ENCODE results near the gene BRSK2. TPM values are rescaled to one million over a fixed set of nuclear protein-coding genes. Genes with fewer than 3 reads are reported as not detected.
A peak's percentile ranks its signal among the peaks of the same experiment; 100 is the strongest.
"Not testable (repeated sequence)": the region's sequence is repeated elsewhere in the genome, so short reads cannot be mapped to it uniquely, and the experiment has no call there.

The BRSK2 gene
- total RNA-seq = under 1 TPM in 2 of 3 donors, not detected in 1; 0.11 to 0.14 TPM
- not detected for total RNA-seq (2013)

DNA sequence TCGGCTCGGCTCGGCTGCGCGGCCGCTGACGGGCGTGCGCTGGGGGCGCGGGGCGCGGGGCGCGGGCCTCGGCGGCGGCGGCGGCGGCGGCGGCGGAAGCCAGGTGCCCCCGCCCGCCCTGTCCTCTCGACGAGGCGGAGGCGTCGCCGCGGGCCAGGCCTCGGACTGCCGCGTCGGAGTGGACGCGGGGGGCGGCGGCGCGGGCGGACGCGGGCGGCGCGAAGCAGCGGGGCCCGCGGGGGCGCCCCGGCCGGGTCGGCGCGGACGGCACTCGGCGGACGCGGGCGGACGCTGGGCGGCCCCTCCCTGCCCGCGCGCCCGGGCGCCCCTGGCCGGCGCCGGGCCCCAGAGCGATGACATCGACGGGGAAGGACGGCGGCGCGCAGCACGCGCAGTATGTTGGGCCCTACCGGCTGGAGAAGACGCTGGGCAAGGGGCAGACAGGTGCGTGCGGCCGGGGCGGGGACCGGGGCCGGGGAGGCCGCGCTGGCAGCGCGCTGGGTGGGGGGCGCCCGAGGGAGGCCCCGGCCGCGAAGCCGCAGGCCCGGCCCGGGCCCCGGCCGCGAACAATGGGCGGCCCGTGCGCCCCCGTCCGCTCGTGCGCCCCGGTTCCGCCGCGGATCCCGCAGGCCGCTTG lies at the start of gene BRSK2:
TSS of gene BRSK2 (plus strand) at position 3 of the 637 bp plus-strand sequence. CDS start at position 354, 351 bp downstream.
- no peak for ATAC-seq
- Histone ChIP-seq H3K4me1 (ENCODE audit: control insufficient read depth, insufficient read depth, low read length) (peaks cover 21% of the 10 kb centered on the region), H3K36me3 (ENCODE audit: control insufficient read depth, insufficient read depth, low read length) (no peaks in the 10 kb centered on the region), H3K27ac (ENCODE audit: low read length) (no peak within 1 kb of the TSS), H3K9me3 (ENCODE audit: control insufficient read depth, insufficient read depth, low read length) (no peaks in the 10 kb centered on the region), H3K27me3 (ENCODE audit: control insufficient read depth, insufficient read depth, low read length) (peaks cover 25% of the 10 kb centered on the region), H3K4me3 (ENCODE audit: low read length) (peak within 1 kb of the TSS; percentile 54)
- WGBS (ENCODE audit: insufficient coverage) = 2% methylated on average over 119 of the region's 119 CpGs
- no peaks in the 10 kb centered on the region for H3K36me3 Mint-ChIP-seq
- peaks cover 11 to 32% of the 10 kb centered on the region in 2 donors for H3K27me3 Mint-ChIP-seq (ENCODE audit: low read depth in 2 of 2)
- peak in 1 of 2 donors; percentile 43 for DNase-seq
- no peaks in the 10 kb centered on the region for H3K9me3 Mint-ChIP-seq
- H3K4me3 Mint-ChIP-seq = peak within 1 kb of the TSS; percentile 75
- H3K27ac Mint-ChIP-seq = peak within 1 kb of the TSS in 1 of 2 donors; percentile 18
- H3K4me1 Mint-ChIP-seq = peaks cover 0 to 14% of the 10 kb centered on the region in 2 donors
- TF ChIP-seq, protein P1, sequence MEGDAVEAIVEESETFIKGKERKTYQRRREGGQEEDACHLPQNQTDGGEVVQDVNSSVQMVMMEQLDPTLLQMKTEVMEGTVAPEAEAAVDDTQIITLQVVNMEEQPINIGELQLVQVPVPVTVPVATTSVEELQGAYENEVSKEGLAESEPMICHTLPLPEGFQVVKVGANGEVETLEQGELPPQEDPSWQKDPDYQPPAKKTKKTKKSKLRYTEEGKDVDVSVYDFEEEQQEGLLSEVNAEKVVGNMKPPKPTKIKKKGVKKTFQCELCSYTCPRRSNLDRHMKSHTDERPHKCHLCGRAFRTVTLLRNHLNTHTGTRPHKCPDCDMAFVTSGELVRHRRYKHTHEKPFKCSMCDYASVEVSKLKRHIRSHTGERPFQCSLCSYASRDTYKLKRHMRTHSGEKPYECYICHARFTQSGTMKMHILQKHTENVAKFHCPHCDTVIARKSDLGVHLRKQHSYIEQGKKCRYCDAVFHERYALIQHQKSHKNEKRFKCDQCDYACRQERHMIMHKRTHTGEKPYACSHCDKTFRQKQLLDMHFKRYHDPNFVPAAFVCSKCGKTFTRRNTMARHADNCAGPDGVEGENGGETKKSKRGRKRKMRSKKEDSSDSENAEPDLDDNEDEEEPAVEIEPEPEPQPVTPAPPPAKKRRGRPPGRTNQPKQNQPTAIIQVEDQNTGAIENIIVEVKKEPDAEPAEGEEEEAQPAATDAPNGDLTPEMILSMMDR (IDR thresholded peaks at IDR 0.05) = no peak
- intact Hi-C loops (cut with micrococcal nuclease) = loop anchor here (10.0 kb wide), 1 partner anchor 55 kb away; no protein-coding TSS in a partner anchor

DNA sequence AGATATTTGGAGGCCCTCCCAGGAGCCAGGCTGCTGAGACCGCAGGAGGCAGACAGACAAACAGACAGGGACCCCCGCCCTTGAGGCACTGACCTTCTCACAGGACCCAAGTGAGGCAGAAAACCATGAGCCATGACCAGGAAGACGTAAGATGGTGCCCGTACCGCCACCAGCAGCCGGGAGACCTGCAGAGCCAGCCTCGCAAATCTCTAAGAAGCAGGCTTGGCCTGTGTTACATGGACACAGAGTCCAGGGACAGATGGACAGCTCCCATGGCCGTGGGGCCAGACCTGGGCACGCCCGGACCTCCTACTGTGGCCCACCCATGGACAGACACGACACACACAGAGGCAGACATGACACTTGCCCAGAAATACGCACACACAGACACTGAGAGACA lies 49.6 kb upstream of the BRSK2 start:
- no peaks in the 10 kb centered on the region for H3K36me3 ChIP-seq (ENCODE audit: control insufficient read depth, insufficient read depth, low read length)
- intact Hi-C loops (cut with micrococcal nuclease) = no loop called here
- Mint-ChIP-seq H3K27me3 (ENCODE audit: low read depth in 2 of 2) (no peaks in the 10 kb centered on the region), H3K27ac (no peak overlapping the region), H3K4me3 (no peak overlapping the region), H3K4me1 (peaks cover 8 to 25% of the 10 kb centered on the region in 2 donors), H3K9me3 (peaks cover 3 to 4% of the 10 kb centered on the region in 2 donors), H3K36me3 (no peaks in the 10 kb centered on the region)
- TF ChIP-seq, protein P1 (IDR thresholded peaks at IDR 0.05) = no peak
- no peaks in the 10 kb centered on the region for H3K27me3 ChIP-seq (ENCODE audit: control insufficient read depth, insufficient read depth, low read length)
- H3K9me3 ChIP-seq (ENCODE audit: control insufficient read depth, insufficient read depth, low read length) = peaks cover 4% of the 10 kb centered on the region
- no peak overlapping the region for H3K27ac ChIP-seq (ENCODE audit: low read length)
- 90% methylated on average over 12 of the region's 12 CpGs for WGBS (ENCODE audit: insufficient coverage)
- H3K4me1 ChIP-seq (ENCODE audit: control insufficient read depth, insufficient read depth, low read length) = peaks cover 10% of the 10 kb centered on the region
- ATAC-seq (no peak), DNase-seq (no peak)
- H3K4me3 ChIP-seq (ENCODE audit: low read length) = no peak overlapping the region

DNA sequence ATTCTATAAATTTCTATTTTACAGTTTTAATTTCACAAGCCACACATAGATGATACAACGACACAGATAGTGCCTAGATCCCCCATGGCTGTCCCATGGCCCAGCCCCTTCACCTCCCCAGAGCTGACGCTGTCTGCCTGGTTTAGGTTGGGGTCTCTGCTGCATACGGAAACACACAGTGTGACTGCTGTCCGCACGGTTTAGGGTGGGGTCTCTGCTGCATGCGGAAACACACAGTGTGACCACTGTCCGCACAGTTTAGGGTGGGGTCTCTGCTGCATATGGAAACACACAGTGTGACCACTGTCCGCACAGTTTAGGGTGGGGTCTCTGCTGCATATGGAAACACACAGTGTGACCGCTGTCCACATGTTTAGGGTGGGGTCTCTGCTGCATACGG lies 48.5 kb upstream of the BRSK2 start:
- WGBS (ENCODE audit: insufficient coverage) = 89% methylated on average over 10 of the region's 10 CpGs
- H3K36me3 Mint-ChIP-seq; H3K4me3 Mint-ChIP-seq; DNase-seq; H3K27ac Mint-ChIP-seq; H3K4me3 ChIP-seq (ENCODE audit: low read length); H3K4me1 ChIP-seq (ENCODE audit: control insufficient read depth, insufficient read depth, low read length); H3K36me3 ChIP-seq (ENCODE audit: control insufficient read depth, insufficient read depth, low read length); H3K9me3 Mint-ChIP-seq; H3K9me3 ChIP-seq (ENCODE audit: control insufficient read depth, insufficient read depth, low read length); H3K27ac ChIP-seq (ENCODE audit: low read length); intact Hi-C loops (cut with micrococcal nuclease); ATAC-seq; H3K27me3 ChIP-seq (ENCODE audit: control insufficient read depth, insufficient read depth, low read length); H3K27me3 Mint-ChIP-seq (ENCODE audit: low read depth in 2 of 2): not testable (repeated sequence)
- peaks cover 0 to 16% of the 10 kb centered on the region in 2 donors for H3K4me1 Mint-ChIP-seq

DNA sequence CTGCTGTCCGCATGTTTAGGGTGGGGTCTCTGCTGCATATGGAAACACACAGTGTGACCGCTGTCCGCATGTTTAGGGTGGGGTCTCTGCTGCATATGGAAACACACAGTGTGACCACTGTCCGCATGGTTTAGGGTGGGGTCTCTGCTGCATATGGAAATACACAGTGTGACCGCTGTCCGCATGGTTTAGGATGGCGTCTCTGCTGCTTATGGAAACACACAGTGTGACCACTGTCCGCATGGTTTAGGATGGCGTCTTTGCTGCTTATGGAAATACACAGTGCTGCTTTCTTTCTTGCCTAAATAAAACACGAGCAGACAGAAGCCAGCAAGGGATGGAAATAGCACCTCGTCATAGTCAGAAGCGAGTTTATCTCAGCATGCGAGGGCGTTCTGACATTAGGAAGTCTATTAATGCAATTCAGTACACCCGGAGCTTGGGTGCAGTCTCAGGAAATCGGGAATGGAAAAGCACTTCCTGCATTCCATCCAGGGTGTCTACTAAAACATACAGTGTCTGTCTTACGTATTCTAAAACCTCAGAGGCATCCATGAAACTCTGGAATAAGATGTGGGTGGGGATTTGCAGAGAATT lies 47.7 kb upstream of the BRSK2 start:
- peaks cover 0 to 16% of the 10 kb centered on the region in 2 donors for H3K4me1 Mint-ChIP-seq
- TF ChIP-seq, protein P1 (IDR thresholded peaks at IDR 0.05) = no peak
- H3K4me3 Mint-ChIP-seq = no peak overlapping the region
- Histone ChIP-seq H3K27me3 (ENCODE audit: control insufficient read depth, insufficient read depth, low read length) (no peaks in the 10 kb centered on the region), H3K9me3 (ENCODE audit: control insufficient read depth, insufficient read depth, low read length) (peaks cover 4% of the 10 kb centered on the region), H3K4me3 (ENCODE audit: low read length) (no peak overlapping the region), H3K4me1 (ENCODE audit: control insufficient read depth, insufficient read depth, low read length) (no peaks in the 10 kb centered on the region), H3K27ac (ENCODE audit: low read length) (no peak overlapping the region), H3K36me3 (ENCODE audit: control insufficient read depth, insufficient read depth, low read length) (no peaks in the 10 kb centered on the region)
- H3K27ac Mint-ChIP-seq = no peak overlapping the region
- H3K9me3 Mint-ChIP-seq = peaks cover 3 to 4% of the 10 kb centered on the region in 2 donors
- intact Hi-C loops (cut with micrococcal nuclease) = no loop called here
- H3K27me3 Mint-ChIP-seq (ENCODE audit: low read depth in 2 of 2) = no peaks in the 10 kb centered on the region
- WGBS (ENCODE audit: insufficient coverage) = 53% methylated on average over 15 of the region's 17 CpGs
- no peaks in the 10 kb centered on the region for H3K36me3 Mint-ChIP-seq
- ATAC-seq (no peak), DNase-seq (peak in 1 of 2 donors; percentile 27)

Measured in natural killer cell (primary cell).